Pancreas (tissue), 10 donors: ENCODE data around the gene IFNA7. TPM values are rescaled to one million over a fixed set of nuclear protein-coding genes. Genes with fewer than 3 reads are reported as not detected.
"Not testable (repeated sequence)": the region's sequence is repeated elsewhere in the genome, so short reads cannot be mapped to it uniquely, and the experiment has no call there.

Source experiments
- ATAC-seq, 4 donors: fragments of 200-7000 bp; cut with Tn5 transposase; one replicate each; pipeline versions ENCODE4 v1.8.0 to v1.9.1; 2020; ENCODE audit warnings: mild to moderate bottlenecking in 4 of 4, moderate library complexity in 4 of 4
- DNase-seq, 6 donors: peaks; one replicate each; pipeline ENCODE4 v3.0.0-alpha.2; 2020
- FAIRE-seq: peaks from 2 replicates; lab custom pipeline; 2012; peaks lifted over from hg19 to GRCh38; lab: Jason Lieb, UNC
- H3K27ac ChIP-seq, 4 donors: fragments of 200-600 bp; sonication (generic); 1 replicate in 3 of 4; 2 replicates in 1 of 4; pipeline versions ENCODE4 v1.5.0 to v1.8.0; 2020
- H3K27me3 ChIP-seq, 4 donors: fragments of 200-600 bp; one replicate each; pipeline ENCODE4 v1.8.0; 2021
- H3K36me3 ChIP-seq, 3 donors: fragments of 200-600 bp; sonication (generic) in 1 of 3; one replicate each; pipeline versions ENCODE4 v1.5.0 to v1.8.0; 2020 to 2021
- H3K4me1 ChIP-seq, 3 donors: fragments of 200-600 bp; one replicate each; pipeline ENCODE4 v1.8.0; 2021
- H3K4me3 ChIP-seq, 4 donors: fragments of 200-600 bp; sonication (generic) in 2 of 4; one replicate each; pipeline versions ENCODE4 v1.5.0 to v1.8.0; 2020 to 2021
- H3K9me3 ChIP-seq, 4 donors: fragments of 200-600 bp; one replicate each; pipeline ENCODE4 v1.8.0; 2021
- WGBS, 2 donors: extraction: QIAGEN DNeasy Blood & Tissue Kit; methylation state at CpG; one replicate each; pipeline ENCODE4 v1.1.7; 2013; 5-methylcytosine and 5-hydroxymethylcytosine counted together
- intact Hi-C, 3 donors: fragments of 100-400 bp; cut with DNase I; formaldehyde crosslinking; loops; one replicate each; pipeline versions ENCODE4 v1.11.1 to v1.14.2; 2022
- polyA plus RNA-seq, 2 donors: library from polyadenylated mRNA; stranded (reverse); fragments of 200-250 nt; gene quantifications; one replicate each; pipeline ENCODE4 v1.2.3, GENCODE V29; 2013
- total RNA-seq, 6 donors: library from RNA; stranded (reverse); fragmentation: NEBNext Ultra II Directional in 4 of 6; extraction: Animal tissue kit (Norgen Biotek cat#: 25700) in 4 of 6; gene quantifications; one replicate each; pipeline versions ENCODE4 v1.2.1 to v1.2.4, GENCODE V29; 2021 to 2023
- TF ChIP-seq, protein P1 (sequence below), 4 donors: fragments of 200-600 bp; sonication (generic) in 3 of 4; IDR thresholded peaks; one replicate each; pipeline versions ENCODE4 v1.5.0 to v1.8.0; 2021; ENCODE audit warnings: antibody characterized with exemption in 4 of 4
- donor health status: healthy with polysubstance abuse.
- donor health status: DM: no; HTN: no; CAD: no; lungs with moderate emphysema.
- donor health status: DM: no; HTN: no; CAD: no.
- donor health status: control.
- donor health status: control.
- donor health status: Bipolar disorder and iron deficiency.
- donor health status: DM: yes; HTN: yes; CAD: no.
- donor health status: DM: no; HTN: no; CAD: no.
- donor health status: DM: no; HTN: no; CAD: no.
- donor health status: DM: yes; HTN: yes; CAD: no.

IFNA7 gene
- total RNA-seq (not detected), polyA plus RNA-seq (not detected)

DNA sequence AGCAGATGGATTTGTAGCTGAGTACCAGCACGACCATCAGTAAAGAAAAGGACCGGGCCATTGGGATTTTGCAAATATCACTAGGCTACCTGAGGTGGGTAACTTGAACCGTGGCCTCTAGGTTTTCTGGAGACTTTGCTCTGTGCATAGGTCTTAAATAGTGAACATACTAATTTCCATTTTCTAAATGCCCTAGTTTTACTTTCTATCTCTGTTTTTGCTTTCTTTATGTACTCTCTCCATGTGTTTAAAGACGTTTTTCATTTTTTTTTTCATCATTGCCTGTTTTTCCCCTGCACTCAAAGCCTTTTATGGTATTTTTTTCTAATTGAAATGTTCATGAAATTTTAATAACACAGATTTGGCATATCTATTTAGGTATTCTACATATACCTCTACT is at the start of gene IFNA7:
TSS of gene IFNA7 (minus strand) at position 101 of the 400 bp plus-strand sequence. CDS start at position 61, 40 bp downstream.
- H3K4me3 ChIP-seq, FAIRE-seq, intact Hi-C loops: not testable (repeated sequence)

DNA sequence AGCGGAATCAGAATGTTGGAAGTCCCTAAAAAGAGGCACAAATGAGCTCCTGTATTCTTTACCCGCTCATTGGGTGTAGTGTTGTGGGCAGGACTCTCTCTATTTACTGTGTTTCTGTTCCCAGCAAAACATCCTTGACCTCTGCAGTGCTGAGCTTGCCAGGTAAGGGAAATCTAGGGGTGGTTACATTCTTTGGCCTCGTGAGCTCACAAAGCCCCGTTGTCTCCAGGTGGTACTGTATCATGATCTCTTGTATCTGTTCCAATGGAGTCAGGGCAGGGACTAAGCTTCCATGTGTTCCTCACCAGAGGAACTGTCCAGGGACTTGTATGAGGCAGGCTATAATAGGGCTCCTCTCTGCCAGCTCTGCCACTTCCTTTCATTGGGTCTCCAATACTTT is 49.6 kb upstream of the IFNA7 start:
- H3K9me3 ChIP-seq, result no peaks in the 10 kb centered on the region
- ATAC-seq, result peak in 2 of 4 donors; percentile 27 to 37
- no peak overlapping the region for H3K4me3 ChIP-seq
- H3K27ac ChIP-seq, result no peak overlapping the region
- TF ChIP-seq, protein P1, sequence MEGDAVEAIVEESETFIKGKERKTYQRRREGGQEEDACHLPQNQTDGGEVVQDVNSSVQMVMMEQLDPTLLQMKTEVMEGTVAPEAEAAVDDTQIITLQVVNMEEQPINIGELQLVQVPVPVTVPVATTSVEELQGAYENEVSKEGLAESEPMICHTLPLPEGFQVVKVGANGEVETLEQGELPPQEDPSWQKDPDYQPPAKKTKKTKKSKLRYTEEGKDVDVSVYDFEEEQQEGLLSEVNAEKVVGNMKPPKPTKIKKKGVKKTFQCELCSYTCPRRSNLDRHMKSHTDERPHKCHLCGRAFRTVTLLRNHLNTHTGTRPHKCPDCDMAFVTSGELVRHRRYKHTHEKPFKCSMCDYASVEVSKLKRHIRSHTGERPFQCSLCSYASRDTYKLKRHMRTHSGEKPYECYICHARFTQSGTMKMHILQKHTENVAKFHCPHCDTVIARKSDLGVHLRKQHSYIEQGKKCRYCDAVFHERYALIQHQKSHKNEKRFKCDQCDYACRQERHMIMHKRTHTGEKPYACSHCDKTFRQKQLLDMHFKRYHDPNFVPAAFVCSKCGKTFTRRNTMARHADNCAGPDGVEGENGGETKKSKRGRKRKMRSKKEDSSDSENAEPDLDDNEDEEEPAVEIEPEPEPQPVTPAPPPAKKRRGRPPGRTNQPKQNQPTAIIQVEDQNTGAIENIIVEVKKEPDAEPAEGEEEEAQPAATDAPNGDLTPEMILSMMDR (IDR thresholded peaks at IDR 0.05), result no peak
- DNase-seq, result no peak
- FAIRE-seq, result no peak
- no peaks in the 10 kb centered on the region for H3K27me3 ChIP-seq
- no peaks in the 10 kb centered on the region for H3K36me3 ChIP-seq
- intact Hi-C loops, result no loop called here
- peaks cover 0 to 4% (median 0%) of the 10 kb centered on the region in 3 donors for H3K4me1 ChIP-seq
- 27 to 28% methylated on average over 4 of the region's 4 CpGs for WGBS, 2 donors

More for the DNA sequence above, at the start of gene IFNA7:
- DNase-seq, H3K36me3 ChIP-seq, H3K27ac ChIP-seq, H3K27me3 ChIP-seq, H3K4me1 ChIP-seq, H3K9me3 ChIP-seq, ATAC-seq: not testable (repeated sequence)
- 42 to 51% methylated on average over 4 of the region's 4 CpGs for WGBS, 2 donors

DNA sequence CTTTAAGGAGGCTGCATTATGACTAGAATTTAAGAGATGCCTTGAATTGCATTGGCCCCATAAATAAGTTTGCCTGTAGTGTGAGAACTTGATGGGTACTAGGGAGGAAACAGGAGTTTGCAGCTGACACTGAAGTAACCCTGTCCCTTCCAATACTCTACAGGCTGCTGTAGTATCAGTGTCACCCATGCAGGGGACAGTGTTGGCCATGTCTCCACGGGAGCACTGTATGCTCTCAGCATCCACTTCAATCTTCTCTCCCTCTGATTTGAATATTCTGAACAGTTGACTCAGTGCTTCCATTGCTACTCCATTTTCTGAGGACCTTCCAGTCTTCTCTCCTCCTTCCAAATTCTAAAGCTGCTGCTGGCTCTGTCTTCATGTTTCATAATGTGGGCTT is 49.2 kb upstream of the IFNA7 start:
- TF ChIP-seq, protein P1 (IDR thresholded peaks at IDR 0.05), result no peak
- Histone ChIP-seq H3K27me3 (no peaks in the 10 kb centered on the region), H3K4me1 (peaks cover 0 to 4% (median 0%) of the 10 kb centered on the region in 3 donors), H3K9me3 (no peaks in the 10 kb centered on the region), H3K4me3 (no peak overlapping the region), H3K27ac (no peak overlapping the region), H3K36me3 (no peaks in the 10 kb centered on the region)
- WGBS, 2 donors, result 12 to 15% methylated on average over 1 of the region's 1 CpG
- no peak for FAIRE-seq
- ATAC-seq, result no peak
- intact Hi-C loops, result no loop called here
- DNase-seq, result no peak

DNA sequence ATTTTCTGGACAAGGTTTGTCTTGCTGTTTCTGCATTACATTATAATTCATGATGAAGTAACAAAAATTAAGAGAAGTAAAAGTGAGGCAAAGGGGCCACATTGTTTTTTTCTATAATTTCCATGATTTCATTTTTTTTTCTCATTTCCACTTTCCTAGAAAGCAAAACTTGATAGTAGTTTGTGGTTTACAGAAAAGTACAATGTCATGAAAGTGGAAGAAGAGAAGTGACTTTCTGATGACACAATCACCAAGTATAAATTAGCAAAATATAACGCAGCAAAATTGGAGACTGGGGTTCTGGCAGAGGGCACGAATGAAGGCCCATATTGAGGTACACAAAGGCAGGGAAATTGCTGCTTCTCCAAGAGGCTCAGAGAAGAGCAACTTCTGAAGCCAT is 42.8 kb upstream of the IFNA7 start:
- intact Hi-C loops, result no loop called here
- H3K4me1 ChIP-seq, result no peaks in the 10 kb centered on the region
- no peak overlapping the region for H3K4me3 ChIP-seq
- no peaks in the 10 kb centered on the region for H3K36me3 ChIP-seq
- H3K9me3 ChIP-seq, result no peaks in the 10 kb centered on the region
- ATAC-seq (no peak), DNase-seq (no peak), FAIRE-seq (no peak)
- no peak overlapping the region for H3K27ac ChIP-seq
- TF ChIP-seq, protein P1 (IDR thresholded peaks at IDR 0.05), result no peak
- 35 to 45% methylated on average over 2 of the region's 2 CpGs for WGBS, 2 donors
- no peaks in the 10 kb centered on the region for H3K27me3 ChIP-seq

DNA sequence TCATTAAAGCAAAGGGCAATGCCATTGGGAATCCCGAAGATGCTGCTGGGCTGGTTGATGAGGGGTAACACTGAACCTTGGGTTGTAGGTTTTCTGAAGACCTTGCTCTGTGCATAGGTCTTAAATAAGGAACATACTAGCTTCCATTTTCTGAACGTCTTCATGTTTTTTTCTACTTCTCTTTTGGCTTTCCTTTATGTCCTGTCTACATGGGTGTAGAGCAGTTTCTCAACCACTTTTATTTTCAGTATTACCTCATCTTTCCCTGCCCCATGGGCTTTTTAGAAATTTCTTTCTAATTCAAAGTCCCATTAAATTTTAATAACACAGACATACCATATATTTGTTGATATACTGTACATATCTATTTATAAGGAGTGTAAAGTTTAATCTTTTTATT is 37.9 kb upstream of the IFNA7 start, which contains the start of gene IFNA14:
TSS of gene IFNA14 (minus strand) at position 95 of the 400 bp plus-strand sequence. CDS start at position 25, 70 bp downstream.
- Histone ChIP-seq H3K36me3 (no peaks in the 10 kb centered on the region), H3K27ac (no peak within 1 kb of the TSS), H3K4me3 (no peak within 1 kb of the TSS), H3K9me3 (no peaks in the 10 kb centered on the region), H3K27me3 (no peaks in the 10 kb centered on the region), H3K4me1 (no peaks in the 10 kb centered on the region)
- WGBS, 2 donors, result 39 to 59% methylated on average over 2 of the region's 2 CpGs
- DNase-seq, result no peak
- TF ChIP-seq, protein P1 (IDR thresholded peaks at IDR 0.05), result no peak
- no peak for ATAC-seq
- no peak for FAIRE-seq
- intact Hi-C loops, result no loop called here

DNA sequence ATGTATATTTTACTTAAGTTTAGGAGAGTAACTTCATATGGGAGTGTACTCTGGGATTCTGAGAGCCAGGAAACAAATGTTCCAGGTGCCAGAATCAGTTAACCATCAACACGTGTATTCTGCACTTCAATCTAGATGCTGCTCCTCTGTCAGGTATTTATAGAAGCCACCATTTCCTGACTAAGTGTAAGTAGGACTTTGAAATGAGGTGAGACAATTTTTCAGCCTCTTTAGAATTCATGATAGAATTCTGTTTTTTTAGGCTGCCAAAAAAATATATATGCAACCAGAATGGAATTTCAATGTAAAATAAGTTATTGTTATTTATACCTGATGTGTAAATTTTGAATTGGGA is 34.3 kb upstream of the IFNA7 start:
- H3K27me3 ChIP-seq, FAIRE-seq, ATAC-seq, intact Hi-C loops, H3K36me3 ChIP-seq, H3K9me3 ChIP-seq, H3K27ac ChIP-seq, H3K4me3 ChIP-seq, DNase-seq, H3K4me1 ChIP-seq: not testable (repeated sequence)
- 5 to 12% methylated on average over 1 of the region's 1 CpG for WGBS, 2 donors
